MG63 (cell line): ENCODE results near the gene TTLL11. TPM values are rescaled to one million over a fixed set of nuclear protein-coding genes. Genes with fewer than 3 reads are reported as not detected.

ENCODE experiments used
- DNase-seq: peaks from one replicate; pipeline ENCODE4 v3.0.0-alpha.2; 2020
- H3K27me3 ChIP-seq: fragments of 250-450 bp; sonication (Bioruptor Pico); 2 replicates; pipeline ENCODE4 v1.5.1; 2020; ENCODE audit warnings: mild to moderate bottlenecking, moderate library complexity
- H3K36me3 ChIP-seq: fragments of 250-450 bp; sonication (Bioruptor Pico); 2 replicates; pipeline ENCODE4 v1.5.1; 2020; ENCODE audit warnings: mild to moderate bottlenecking, moderate library complexity
- H3K4me3 ChIP-seq: fragments of 250-450 bp; sonication (Bioruptor Pico); 2 replicates; pipeline ENCODE4 v1.5.1; 2020; ENCODE audit warnings: mild to moderate bottlenecking, moderate library complexity
- H3K9me3 ChIP-seq: fragments of 250-450 bp; sonication (Bioruptor Pico); 2 replicates; pipeline ENCODE4 v1.5.1; 2020; ENCODE audit warnings: mild to moderate bottlenecking, moderate library complexity
- total RNA-seq: library from RNA; depleted of rRNA; stranded (reverse); fragments of >200 nt; shearing (Covaris generic); gene quantifications from 2 replicates; pipeline ENCODE4 v1.2.3, GENCODE V29; 2014; ENCODE audit warnings: low replicate concordance; rRNA removed

TTLL11 gene
- 3.2 and 4.0 TPM in 2 replicates for total RNA-seq

DNA sequence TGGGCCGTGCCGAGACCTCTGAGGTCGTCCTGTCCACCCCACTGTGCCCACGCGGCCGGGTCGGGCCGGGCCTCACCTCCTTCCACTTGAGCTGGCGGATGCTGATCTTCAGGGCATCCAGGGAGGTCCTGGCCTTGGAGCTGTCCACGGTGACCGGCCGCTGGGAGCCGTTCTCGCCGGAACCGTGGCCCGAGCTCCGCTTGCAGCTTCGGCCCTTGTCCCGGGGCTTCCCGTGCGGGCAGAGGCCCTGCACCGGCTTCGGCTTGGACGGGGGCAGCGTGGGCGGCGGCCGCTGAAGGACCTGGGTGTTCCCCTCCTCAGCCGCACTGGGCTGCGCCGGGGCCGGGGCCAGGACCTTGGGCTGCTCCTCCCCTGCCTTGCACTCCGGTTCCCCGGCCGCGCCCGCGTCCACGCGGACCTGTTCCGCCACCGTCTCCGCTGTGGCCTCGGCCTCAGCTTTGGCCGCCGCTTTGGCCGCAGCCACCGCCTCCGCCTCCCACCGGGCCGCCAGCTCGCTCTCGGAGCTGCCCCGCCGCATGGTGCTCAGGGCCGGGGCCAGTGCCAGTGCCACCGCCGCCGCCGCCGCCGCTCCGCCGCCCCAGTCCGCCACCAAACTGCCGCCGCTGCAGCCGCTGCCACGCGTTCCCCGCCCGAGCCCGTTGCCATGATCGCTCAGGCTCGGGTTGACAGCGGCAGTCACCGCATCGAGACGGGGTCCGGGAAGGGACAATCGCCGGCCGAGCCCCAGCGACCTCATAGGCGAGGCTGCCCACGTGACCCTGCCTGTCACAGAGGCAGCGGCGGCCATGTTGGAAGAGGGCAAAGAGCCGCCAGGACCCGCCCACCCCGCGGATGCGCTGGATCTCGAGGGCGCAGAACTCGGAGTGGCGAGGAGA, at the start of gene TTLL11:
TTLL11 (minus strand) TSS at position 698 of the 896 bp plus-strand sequence; CDS start at position 538, 160 bp downstream.
- DNase-seq: peak; percentile 95
- peak within 1 kb of the TSS; percentile 83 for H3K4me3 ChIP-seq
- H3K9me3 ChIP-seq: no peaks in the 10 kb centered on the region
- no peaks in the 10 kb centered on the region; the same call in 1 of the 2 replicates for H3K27me3 ChIP-seq
- no peaks in the 10 kb centered on the region; the same call in 1 of the 2 replicates for H3K36me3 ChIP-seq

GRCh38 chr9:122141671-122142070, 48.6 kb upstream of the TTLL11 start:
- H3K4me3 ChIP-seq: no peak overlapping the region
- H3K27me3 ChIP-seq: no peaks in the 10 kb centered on the region
- peaks cover 19% of the 10 kb centered on the region for H3K36me3 ChIP-seq
- no peaks in the 10 kb centered on the region for H3K9me3 ChIP-seq
- no peak for DNase-seq

DNA sequence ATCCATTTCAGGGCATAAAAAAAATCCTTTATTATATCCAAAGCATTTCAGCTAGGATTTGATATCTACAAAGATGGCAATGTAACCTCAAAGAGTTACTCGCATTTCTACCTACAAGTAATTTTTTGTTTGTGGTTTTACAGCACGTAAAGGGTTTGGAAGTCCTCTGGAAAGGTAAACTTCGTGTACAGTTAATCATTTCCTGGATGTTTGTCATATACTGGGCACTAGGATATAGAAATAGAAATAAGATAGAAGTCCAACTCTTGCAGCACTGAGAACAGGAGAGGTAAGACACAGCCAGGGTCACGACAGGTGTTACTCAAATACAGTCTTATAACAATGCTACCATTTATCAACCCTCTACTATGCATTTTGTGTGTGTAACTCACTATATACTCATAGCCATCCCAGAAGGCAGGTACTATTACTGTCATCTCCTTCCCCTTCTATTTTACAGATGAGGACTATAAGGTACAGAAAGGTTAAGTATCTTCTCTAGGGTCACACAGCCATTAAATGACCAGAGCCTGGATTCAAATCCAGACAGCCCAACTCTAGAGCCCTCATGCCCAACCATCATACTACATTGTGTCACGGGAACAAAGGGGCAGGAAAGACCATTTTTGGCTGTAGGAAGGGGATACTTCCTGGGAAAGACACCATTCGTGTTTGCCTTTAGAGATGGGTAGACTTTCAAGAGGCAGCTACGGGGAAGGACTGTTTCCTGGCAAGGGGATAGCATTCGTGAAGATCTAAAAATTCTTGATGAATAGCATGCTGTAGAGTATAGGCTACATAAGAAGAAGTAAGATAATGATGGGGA, 47.5 kb upstream of the TTLL11 start:
- H3K27me3 ChIP-seq: no peaks in the 10 kb centered on the region

DNA sequence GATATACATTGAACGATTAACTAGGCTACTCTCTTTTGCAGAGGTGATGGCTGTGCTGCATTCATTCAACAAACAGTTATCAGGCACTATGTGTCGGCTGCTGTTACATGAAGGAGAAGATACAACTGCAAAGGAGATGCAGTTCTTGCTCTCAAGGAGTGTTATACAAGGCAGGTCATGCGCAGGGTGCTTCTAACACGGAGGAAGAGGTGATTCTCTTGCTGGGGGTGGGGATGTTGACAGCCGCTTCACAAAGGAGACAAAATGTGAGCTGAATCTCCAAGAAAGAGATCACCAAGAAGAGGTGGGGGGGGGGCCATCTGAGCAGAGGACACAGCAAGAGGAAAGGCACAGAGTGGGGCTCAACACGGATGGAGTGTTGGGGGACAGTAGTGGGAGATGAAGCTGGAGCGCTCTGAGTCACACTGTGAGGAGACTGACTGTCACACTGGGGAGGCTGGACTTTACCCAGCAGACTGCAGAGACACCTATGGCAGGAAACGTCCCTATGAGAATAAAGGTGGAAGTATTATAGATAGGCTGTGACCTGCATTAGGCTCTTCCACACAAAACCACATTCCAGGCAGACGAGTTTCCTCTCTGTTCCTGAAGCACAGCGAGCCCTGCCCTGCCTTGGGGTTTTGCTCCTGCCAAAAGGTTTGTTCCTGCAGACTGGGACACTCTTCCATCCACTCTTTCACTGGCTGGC, 45.6 kb upstream of the TTLL11 start:
- H3K4me3 ChIP-seq: no peak overlapping the region
- no peak for DNase-seq
- H3K9me3 ChIP-seq: no peaks in the 10 kb centered on the region
- H3K27me3 ChIP-seq: no peaks in the 10 kb centered on the region
- H3K36me3 ChIP-seq: peaks cover 9% of the 10 kb centered on the region

More for the DNA sequence above, 47.5 kb upstream of the TTLL11 start:
- Histone ChIP-seq H3K9me3 (no peaks in the 10 kb centered on the region), H3K36me3 (peaks cover 19% of the 10 kb centered on the region), H3K4me3 (no peak overlapping the region)
- no peak for DNase-seq

GRCh38 chr9:122135529-122135859, 42.4 kb upstream of the TTLL11 start:
- Histone ChIP-seq H3K27me3 (no peaks in the 10 kb centered on the region), H3K9me3 (no peaks in the 10 kb centered on the region), H3K36me3 (no peaks in the 10 kb centered on the region), H3K4me3 (no peak overlapping the region)
- DNase-seq: no peak

DNA sequence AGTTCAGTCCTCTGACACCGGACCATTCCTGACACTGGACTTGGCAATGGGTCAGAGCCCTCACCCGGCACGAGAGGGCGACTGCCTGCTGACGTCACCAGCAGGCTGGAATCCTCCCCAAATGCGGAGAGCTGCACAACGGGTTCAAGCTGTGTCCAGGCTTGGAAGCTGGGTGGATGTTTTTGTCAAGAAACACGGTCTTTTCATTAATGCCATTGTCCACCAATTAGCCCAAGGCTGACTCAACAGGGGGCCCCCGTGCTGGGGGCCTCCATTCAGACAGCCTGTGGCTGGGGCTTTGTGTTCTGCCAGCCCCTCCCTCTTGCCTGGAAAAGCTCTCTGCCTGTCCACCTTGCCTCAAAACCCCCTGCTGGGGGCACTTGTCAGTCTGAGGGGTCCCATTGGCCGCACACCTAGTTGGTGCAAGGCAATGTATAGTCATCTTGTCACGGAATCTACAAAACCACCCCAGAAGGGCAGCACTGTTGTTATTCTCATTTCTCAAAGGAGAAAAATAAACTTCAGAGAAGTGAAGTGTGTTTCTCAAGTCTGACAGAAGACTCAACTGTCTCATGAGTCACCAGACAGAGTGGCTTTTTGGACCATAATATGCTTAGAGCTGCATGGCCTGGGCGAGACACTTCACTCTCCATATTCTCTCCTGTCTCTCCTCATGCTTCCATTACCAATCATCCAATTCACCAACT, 41.9 kb upstream of the TTLL11 start:
- Histone ChIP-seq H3K36me3 (no peaks in the 10 kb centered on the region), H3K9me3 (no peaks in the 10 kb centered on the region), H3K4me3 (no peak overlapping the region), H3K27me3 (no peaks in the 10 kb centered on the region)
- DNase-seq: no peak

DNA sequence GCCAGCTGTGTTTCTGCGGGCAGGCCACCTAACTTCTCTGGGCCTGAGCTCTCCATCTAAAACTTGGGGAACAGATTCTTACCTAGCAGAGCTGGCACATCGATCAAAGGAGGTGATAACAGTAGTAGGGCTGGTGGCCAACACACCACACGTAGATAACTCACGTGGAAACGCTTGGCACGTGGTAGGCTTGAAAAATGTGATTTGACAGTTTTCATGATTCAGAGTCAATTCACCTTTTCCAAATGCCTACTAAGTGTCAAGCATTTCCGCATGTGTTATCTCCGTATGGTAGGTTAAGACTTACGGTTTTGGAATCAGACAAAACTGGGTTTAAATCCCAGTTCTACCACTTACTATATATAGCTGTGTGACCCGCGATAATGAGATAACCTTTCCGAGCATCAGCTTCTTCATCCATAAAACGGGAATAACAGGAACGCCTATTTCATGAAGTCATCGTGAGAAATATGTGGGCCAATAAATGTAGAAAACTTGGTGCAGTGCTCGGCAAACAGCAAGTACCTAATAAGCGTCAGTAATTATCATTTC, 41.0 kb upstream of the TTLL11 start:
- DNase-seq: no peak
- Histone ChIP-seq H3K9me3 (no peaks in the 10 kb centered on the region), H3K36me3 (no peaks in the 10 kb centered on the region), H3K4me3 (no peak overlapping the region), H3K27me3 (no peaks in the 10 kb centered on the region)

DNA sequence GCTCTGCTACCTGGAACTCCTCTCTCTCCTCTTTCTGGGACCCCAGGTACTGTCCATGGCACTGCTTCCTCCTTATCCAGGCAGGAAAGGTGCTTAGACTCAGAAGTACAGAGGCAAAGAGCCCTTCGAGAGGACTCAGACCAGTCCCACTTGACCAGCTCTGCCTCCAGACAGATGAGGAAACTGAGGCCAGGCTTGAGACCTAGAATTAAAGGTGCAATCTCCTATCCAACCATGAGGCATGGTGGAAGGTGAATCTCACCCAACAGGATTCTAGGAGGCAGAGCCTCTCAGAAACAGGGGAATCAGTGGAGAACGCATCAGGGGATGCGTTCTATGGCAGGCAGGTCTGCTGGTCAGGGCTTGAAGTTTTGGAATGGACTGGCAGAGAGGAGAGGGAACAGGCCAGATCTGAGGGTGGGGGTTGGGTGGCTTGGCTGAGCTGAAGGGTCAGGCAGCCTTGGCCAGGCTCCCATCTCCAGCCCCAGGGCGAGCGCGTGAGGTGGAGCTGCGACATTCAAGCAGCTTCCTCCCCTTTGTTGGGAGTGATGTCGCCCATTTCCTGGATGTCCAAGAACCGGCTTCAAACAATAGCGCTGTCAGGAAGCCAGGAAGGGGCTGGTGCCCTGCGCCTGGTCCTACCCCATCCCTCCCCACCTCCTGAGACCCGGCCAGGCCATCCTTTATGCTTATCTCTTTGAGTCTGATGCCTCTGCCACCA, 40.3 kb upstream of the TTLL11 start:
- H3K36me3 ChIP-seq: no peaks in the 10 kb centered on the region
- DNase-seq: no peak
- no peaks in the 10 kb centered on the region for H3K9me3 ChIP-seq
- H3K4me3 ChIP-seq: no peak overlapping the region
- H3K27me3 ChIP-seq: no peaks in the 10 kb centered on the region

DNA sequence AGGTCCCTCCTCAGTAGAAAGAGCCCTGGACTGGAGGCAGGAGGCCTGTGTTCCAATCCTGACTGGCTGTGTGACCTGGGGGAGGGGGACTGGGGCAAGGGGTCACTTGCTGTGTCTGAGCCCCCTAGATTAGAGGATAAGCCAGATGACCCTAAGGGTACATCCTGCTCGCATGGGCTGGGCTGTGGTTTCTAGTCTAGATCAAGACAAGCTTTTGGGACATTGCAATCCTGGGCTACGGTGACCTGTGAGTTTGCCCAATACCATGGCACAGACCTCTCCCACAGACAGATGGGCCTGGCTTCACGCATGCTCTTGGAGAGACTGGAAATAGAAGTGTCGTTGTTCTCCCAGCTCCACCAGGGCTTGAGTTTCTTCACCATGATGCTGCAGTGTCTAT, 39.4 kb upstream of the TTLL11 start:
- H3K4me3 ChIP-seq: no peak overlapping the region
- no peaks in the 10 kb centered on the region for H3K36me3 ChIP-seq
- no peaks in the 10 kb centered on the region for H3K27me3 ChIP-seq
- no peaks in the 10 kb centered on the region for H3K9me3 ChIP-seq
- no peak for DNase-seq

GRCh38 chr9:122131401-122132001, 38.4 kb upstream of the TTLL11 start:
- Histone ChIP-seq H3K4me3 (no peak overlapping the region), H3K36me3 (no peaks in the 10 kb centered on the region), H3K27me3 (no peaks in the 10 kb centered on the region), H3K9me3 (no peaks in the 10 kb centered on the region)
- no peak for DNase-seq

DNA sequence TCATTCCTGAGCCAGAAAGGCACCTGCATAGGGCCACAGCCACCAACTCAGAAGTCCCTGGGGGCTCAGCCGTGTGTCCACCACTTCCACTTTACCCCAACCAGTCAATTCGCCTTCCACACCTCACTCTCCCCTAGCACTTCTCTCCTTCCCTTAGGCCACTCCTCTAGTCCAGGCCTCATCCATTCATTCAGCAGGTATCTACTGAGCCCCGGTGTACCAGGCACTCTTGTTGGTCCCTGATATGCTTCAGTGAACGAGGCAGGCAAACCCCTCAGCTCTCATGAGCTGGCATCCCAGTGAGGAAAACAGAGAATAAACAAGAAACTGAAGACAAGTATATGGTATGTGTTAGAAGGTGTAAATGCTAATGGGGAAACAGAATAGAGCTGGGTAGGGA, 37.7 kb upstream of the TTLL11 start:
- H3K4me3 ChIP-seq: no peak overlapping the region
- no peaks in the 10 kb centered on the region for H3K27me3 ChIP-seq
- DNase-seq: no peak
- H3K36me3 ChIP-seq: no peaks in the 10 kb centered on the region
- no peaks in the 10 kb centered on the region for H3K9me3 ChIP-seq

DNA sequence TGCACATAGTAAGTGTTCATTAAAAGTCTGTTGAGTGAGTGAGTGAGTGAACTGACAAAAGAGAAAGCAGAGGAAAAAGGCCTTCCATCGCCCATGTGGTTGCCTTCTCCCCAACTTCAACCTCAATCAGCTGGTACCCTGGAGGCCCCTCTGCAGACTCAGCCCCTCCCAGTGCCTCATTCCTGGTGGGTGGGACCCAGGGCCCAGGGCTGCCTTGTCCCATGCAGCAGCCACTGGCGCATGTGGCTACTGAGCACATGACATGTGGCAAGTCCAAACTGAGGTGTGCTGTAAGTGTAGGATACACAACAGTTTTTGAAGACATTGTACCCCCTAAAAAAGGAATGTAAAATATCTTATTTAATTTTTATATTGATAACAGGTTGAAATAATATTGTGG, 36.9 kb upstream of the TTLL11 start:
- H3K4me3 ChIP-seq: no peak overlapping the region
- no peaks in the 10 kb centered on the region for H3K9me3 ChIP-seq
- H3K27me3 ChIP-seq: no peaks in the 10 kb centered on the region
- no peaks in the 10 kb centered on the region for H3K36me3 ChIP-seq
- no peak for DNase-seq

- DNase-seq: no peak
- no peaks in the 10 kb centered on the region for H3K9me3 ChIP-seq
- H3K36me3 ChIP-seq: no peaks in the 10 kb centered on the region
Measured at GRCh38 chr9:122128969-122129343, 35.8 kb upstream of the TTLL11 start.

DNA sequence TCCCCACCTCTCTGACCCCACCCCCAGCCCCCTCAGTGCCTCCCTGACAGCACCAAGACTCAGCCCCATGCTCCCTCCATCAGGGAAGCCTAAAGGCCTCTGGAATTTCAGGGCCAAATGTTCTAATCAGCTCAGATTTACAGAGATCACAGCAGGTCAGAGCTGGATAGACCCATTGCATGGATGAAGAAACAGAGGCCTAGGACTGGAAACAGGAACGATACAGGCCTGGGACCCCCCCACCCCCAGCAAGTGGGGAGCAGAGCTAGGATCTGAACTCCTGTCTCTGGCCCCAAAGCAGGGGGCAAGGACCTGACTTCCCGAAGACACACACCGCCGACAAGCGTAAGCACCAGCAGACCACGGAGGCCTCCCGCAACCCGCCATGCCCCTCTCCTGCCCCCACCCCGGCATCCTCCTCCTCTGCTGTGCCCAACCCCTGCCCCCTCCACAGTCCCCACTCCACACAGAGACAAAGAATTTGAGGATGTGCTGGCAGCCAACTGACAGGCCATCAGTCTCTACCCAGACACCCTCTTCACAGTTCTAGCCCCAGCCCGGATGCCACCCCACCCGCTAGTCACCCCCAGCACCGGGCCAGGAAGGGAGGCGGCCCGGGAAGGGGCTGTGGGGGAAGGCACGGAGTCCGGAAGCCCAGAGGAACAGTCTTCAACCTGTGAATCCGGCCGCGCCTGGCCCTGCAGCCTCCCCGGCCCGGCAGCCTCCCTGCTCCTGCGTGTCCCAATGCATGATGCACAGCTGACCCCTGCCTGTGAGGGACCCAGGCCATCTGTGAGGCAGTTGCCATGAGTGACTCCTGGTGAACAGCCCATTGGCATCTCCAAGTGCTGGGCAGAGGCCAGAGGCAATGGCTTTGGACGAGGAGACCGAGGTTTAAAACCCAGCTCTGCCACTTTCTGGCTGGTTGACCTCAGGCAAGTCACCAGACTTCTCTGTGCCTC, 35.2 kb upstream of the TTLL11 start:
- no peak overlapping the region for H3K4me3 ChIP-seq
- H3K27me3 ChIP-seq: no peaks in the 10 kb centered on the region
- no peak for DNase-seq
- H3K36me3 ChIP-seq: no peaks in the 10 kb centered on the region
- no peaks in the 10 kb centered on the region for H3K9me3 ChIP-seq

More at GRCh38 chr9:122128969-122129343, 35.8 kb upstream of the TTLL11 start:
- H3K27me3 ChIP-seq: no peaks in the 10 kb centered on the region
- H3K4me3 ChIP-seq: no peak overlapping the region
